Measurements from ENCODE around the gene XRCC5. TPM values are rescaled to one million over a fixed set of nuclear protein-coding genes. Genes with fewer than 3 reads are reported as not detected.

XRCC5 gene
- total RNA-seq, 2 donors from 2014 or later, result 116 to 152 TPM

DNA sequence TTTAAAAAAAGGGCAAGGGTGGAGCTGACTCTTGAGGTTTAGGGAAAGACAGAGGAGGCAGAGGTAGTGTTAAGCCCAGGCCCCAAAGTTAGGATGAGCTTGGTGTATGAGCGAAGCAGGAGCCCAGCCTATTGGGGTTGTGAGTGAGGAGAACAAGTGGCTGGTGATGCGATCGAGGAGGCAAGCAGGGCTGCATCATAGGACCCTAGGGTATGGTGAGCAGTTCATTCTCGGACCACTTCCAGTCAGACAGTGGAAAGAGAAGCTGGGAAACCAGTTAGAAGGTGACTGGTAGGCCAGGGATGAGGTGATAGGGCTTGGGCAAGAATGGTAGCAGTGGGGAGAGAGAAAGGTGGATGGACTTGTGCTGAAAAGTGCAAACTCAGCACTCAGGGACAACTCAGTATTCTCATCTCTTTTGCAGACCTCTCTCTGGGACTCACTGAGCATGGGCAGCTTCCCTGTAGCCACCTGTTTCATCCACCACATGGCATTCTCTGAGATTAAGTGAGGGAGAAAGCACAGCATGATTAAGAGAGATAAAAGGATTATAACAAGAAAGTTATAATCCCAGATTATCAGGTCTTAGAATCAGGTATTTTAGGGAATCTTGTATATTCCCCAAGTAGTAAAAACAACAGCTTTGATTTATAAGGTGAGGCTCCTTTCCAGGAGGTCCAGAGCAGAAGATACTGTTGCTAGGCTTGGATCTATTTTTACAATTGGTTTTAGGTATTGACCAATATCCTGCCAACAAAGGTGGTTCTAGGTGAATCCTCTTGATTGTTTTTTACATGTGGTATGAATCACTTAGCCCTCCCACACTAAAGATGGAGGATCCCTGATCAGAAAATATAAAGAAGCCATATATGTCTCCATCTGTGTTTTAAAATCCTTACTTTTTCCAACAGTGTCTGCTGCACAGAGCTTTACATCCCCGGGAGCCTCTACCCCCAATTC lies 38.3 kb downstream of the XRCC5 start:
- H3K36me3 ChIP-seq, result no peaks in the 10 kb centered on the region
- TF ChIP-seq, protein P1, sequence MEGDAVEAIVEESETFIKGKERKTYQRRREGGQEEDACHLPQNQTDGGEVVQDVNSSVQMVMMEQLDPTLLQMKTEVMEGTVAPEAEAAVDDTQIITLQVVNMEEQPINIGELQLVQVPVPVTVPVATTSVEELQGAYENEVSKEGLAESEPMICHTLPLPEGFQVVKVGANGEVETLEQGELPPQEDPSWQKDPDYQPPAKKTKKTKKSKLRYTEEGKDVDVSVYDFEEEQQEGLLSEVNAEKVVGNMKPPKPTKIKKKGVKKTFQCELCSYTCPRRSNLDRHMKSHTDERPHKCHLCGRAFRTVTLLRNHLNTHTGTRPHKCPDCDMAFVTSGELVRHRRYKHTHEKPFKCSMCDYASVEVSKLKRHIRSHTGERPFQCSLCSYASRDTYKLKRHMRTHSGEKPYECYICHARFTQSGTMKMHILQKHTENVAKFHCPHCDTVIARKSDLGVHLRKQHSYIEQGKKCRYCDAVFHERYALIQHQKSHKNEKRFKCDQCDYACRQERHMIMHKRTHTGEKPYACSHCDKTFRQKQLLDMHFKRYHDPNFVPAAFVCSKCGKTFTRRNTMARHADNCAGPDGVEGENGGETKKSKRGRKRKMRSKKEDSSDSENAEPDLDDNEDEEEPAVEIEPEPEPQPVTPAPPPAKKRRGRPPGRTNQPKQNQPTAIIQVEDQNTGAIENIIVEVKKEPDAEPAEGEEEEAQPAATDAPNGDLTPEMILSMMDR (IDR thresholded peaks at IDR 0.05), result no peak

DNA sequence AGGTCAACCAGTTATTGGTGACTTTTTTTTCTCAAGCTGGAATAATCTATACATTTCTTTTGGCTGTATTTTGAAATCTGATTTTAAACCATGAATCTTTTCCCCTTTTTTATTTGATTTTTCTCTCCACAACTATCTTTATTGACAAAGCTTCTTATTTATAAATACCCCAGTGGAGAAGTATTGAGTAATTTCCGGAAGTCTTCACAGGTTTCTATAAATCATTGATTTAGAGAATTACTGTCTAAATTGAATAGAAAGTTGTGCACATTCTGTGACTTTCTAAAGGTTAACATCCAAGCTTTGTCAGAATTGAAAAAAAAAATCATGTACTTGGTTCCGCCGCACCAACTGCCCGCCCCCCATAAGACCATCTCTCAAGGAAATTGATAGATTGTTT lies 39.8 kb downstream of the XRCC5 start:
- Histone ChIP-seq H3K27me3 (replicated peaks; ENCODE audit: insufficient read depth) (no peaks in the 10 kb centered on the region), H3K4me1 (replicated peaks) (no peaks in the 10 kb centered on the region), H3K36me3 (no peaks in the 10 kb centered on the region), H3K4me3 (no peak overlapping the region), H3K27ac (no peak overlapping the region), H3K9me3 (no peaks in the 10 kb centered on the region)
- 95% methylated on average over 4 of the region's 4 CpGs for WGBS
- intact Hi-C loops (cut with DNase I), result no loop called here
- DNase-seq (ENCODE audit: low spot score), result no peak
- TF ChIP-seq POLR2AphosphoS5 (IDR thresholded peaks at IDR 0.05), result no peak
- TF ChIP-seq, protein P1 (IDR thresholded peaks at IDR 0.05), result no peak
- TF ChIP-seq POLR2A (IDR thresholded peaks at IDR 0.05), result no peak

More for the DNA sequence above, 38.3 kb downstream of the XRCC5 start:
- H3K4me3 ChIP-seq, result no peak overlapping the region
- no peak overlapping the region for H3K27ac ChIP-seq
- 94% methylated on average over 5 of the region's 5 CpGs for WGBS
- intact Hi-C loops (cut with DNase I), result no loop called here
- no peaks in the 10 kb centered on the region for H3K4me1 ChIP-seq (replicated peaks)
- H3K27me3 ChIP-seq (replicated peaks; ENCODE audit: insufficient read depth), result no peaks in the 10 kb centered on the region
- no peaks in the 10 kb centered on the region for H3K9me3 ChIP-seq
- no peak for DNase-seq (ENCODE audit: low spot score)

DNA sequence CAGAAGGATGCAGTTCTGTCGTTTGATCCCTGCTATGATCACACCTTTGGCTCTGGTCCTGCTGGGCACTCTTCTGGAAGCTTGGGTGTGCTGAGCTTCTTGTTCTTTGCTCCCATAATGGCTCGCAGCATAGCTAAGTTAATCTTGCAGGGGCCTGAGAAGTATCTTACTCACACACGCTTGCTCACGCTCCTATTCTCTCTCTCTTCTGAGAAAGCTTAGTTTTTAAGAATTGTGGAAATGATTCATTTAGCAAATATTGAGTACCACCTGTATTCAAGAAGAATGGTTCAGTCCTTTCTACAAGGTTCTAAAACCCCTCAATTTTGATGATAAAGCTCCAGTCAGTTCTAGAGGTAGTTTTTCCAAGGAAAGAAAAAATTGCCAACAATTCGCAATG lies 40.6 kb downstream of the XRCC5 start:
- H3K9me3 ChIP-seq, result no peaks in the 10 kb centered on the region
- intact Hi-C loops (cut with DNase I), result no loop called here
- no peak overlapping the region for H3K4me3 ChIP-seq
- H3K36me3 ChIP-seq, result no peaks in the 10 kb centered on the region
- H3K27ac ChIP-seq, result no peak overlapping the region
- TF ChIP-seq, protein P1 (IDR thresholded peaks at IDR 0.05), result no peak
- TF ChIP-seq POLR2A (IDR thresholded peaks at IDR 0.05) (no peak), POLR2AphosphoS5 (IDR thresholded peaks at IDR 0.05) (no peak)
- H3K27me3 ChIP-seq (replicated peaks; ENCODE audit: insufficient read depth), result no peaks in the 10 kb centered on the region
- 77% methylated on average over 5 of the region's 5 CpGs for WGBS
- no peak for DNase-seq (ENCODE audit: low spot score)
- no peaks in the 10 kb centered on the region for H3K4me1 ChIP-seq (replicated peaks)

DNA sequence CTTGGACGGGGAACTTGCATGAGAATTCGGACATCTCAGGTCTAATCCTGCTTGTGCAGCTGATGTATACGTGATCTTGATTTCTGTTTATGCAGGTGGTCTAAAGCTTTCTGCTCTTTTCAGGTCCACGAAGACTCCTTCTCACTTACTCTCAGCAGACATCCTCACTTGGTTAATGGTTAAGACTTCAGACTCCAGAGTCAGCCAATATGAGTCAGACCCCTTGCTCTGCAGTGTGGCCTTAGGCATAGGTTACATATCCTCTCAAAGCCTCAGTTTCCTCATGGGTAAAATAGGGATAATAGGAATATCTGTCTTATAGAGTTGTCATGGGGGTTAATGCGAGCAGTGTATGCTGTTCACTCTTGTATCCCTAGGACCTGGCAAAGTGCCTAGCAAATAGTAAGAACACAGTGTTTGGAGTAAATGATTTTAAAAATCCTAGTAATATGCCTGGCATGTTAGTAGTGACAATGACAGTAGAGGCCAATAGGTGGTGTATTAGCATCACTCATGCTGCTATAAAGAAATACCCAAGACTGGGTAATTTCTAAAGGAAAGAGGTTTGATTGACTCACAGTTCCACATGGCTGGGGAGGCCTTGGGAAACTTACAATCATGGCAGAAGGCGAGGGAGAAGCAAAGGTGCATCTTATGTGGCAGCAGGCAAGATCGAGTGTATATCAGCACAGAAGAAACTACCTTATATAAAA lies 42.3 kb downstream of the XRCC5 start:
- H3K27ac ChIP-seq, result no peak overlapping the region
- H3K4me1 ChIP-seq (replicated peaks), result no peaks in the 10 kb centered on the region
- TF ChIP-seq, protein P1 (IDR thresholded peaks at IDR 0.05), result no peak
- no peak for TF ChIP-seq POLR2AphosphoS5 (IDR thresholded peaks at IDR 0.05)
- TF ChIP-seq POLR2A (IDR thresholded peaks at IDR 0.05), result no peak
- intact Hi-C loops (cut with DNase I), result no loop called here
- H3K27me3 ChIP-seq (replicated peaks; ENCODE audit: insufficient read depth), result no peaks in the 10 kb centered on the region
- no peak overlapping the region for H3K4me3 ChIP-seq
- H3K9me3 ChIP-seq, result no peaks in the 10 kb centered on the region
- WGBS, result 88% methylated on average over 7 of the region's 7 CpGs
- no peak for DNase-seq (ENCODE audit: low spot score)
- H3K36me3 ChIP-seq, result no peaks in the 10 kb centered on the region

Measured in prostate gland (tissue), 2 donors.